AG04450 (cell line): Measurements from ENCODE around the gene ZNF740. TPM values are rescaled to one million over a fixed set of nuclear protein-coding genes. Genes with fewer than 3 reads are reported as not detected.
A peak's percentile ranks its signal among the peaks of the same experiment; 100 is the strongest.

Experiments
- CTCF ChIA-PET: fragments of 300-600, 350-600 bp; formaldehyde crosslinking; extraction: SDS; loops from one replicate; lab custom pipeline; 2022; ENCODE audit warnings: antibody characterized with exemption, inconsistent platforms; lab: Charles Lee
- POLR2A ChIA-PET: fragments of 350-600 bp; formaldehyde crosslinking; extraction: SDS; loops from one replicate; lab custom pipeline; 2021; ENCODE audit warnings: antibody characterized with exemption, inconsistent platforms; lab: Yijun Ruan, JAX
- DNase-seq: peaks from one replicate; pipeline ENCODE4 v3.0.0-alpha.2; 2011; ENCODE audit warnings: low read depth, low spot score
- H3K27ac ChIP-seq: one replicate; pipeline ENCODE4 v1.5.1; 2012; ENCODE audit warnings: low read depth, low read length, control low read depth
- H3K27me3 ChIP-seq: one replicate; pipeline ENCODE4 v1.6.0; 2012; ENCODE audit warnings: low read length; ENCODE audit not compliant: control insufficient read depth, insufficient read depth
- H3K4me3 ChIP-seq: 2 replicates; pipeline ENCODE4 v1.5.1; 2011; ENCODE audit warnings: mild to moderate bottlenecking, low read depth, low read length, control low read depth
- H3K9me3 ChIP-seq: 2 replicates; pipeline ENCODE4 v1.5.1; 2012; ENCODE audit warnings: low read length; ENCODE audit not compliant: control insufficient read depth, insufficient read depth
- polyA plus RNA-seq: library from polyadenylated mRNA; depleted of rRNA; stranded (reverse); fragments of >200 nt; gene quantifications from 2 replicates; pipeline ENCODE4 v1.2.3, GENCODE V29; 2011
- TF ChIP-seq, protein P1 (sequence below): IDR thresholded peaks from 2 replicates; pipeline ENCODE4 v1.5.1; 2011; ENCODE audit warnings: low read depth, low read length, control low read depth, inconsistent platforms

Gene ZNF740
- polyA plus RNA-seq, 1 experiment, result 21.7 TPM

DNA sequence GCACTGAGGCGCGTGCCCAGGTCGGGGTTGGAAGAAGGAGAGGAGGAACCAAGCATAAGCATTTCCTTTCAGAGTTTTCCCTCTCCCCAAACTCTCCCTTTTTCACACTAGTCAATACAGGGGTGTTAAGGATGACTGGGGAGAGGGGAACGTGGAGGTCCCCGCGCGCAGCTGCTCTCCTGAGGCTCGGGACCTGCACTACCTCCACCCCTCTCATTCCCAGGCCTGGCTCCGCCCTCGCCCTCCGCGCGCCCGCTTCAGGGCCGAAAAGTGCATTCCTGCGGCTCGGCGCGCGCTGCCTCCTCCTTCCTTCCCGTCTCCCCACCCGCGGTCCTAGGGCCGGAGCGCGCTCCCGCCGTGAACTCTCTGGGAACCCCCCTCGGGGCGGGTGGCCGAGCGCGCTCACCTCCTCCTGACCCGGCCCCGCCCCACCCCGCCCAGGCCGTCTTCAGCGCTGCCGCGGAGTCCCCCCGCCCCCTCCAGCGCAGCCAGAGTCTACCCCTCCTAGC lies 40.2 kb downstream of the ZNF740 start:
- peak overlapping the region; percentile 80 for H3K4me3 ChIP-seq
- POLR2A ChIA-PET, result interaction anchor here (0.6 to 2.6 kb wide), 8 partner anchors 11 to 214 kb away, joined by 3 to 12 read pairs (median 4); partner anchors contain the start of genes AAAS, MYG1 and PFDN5
- H3K27me3 ChIP-seq, result no peaks in the 10 kb centered on the region
- H3K27ac ChIP-seq, result peak overlapping the region; percentile 95
- peak; percentile 80 for DNase-seq
- H3K9me3 ChIP-seq, result no peaks in the 10 kb centered on the region; the same call in 1 of the 2 replicates
- TF ChIP-seq, protein P1, sequence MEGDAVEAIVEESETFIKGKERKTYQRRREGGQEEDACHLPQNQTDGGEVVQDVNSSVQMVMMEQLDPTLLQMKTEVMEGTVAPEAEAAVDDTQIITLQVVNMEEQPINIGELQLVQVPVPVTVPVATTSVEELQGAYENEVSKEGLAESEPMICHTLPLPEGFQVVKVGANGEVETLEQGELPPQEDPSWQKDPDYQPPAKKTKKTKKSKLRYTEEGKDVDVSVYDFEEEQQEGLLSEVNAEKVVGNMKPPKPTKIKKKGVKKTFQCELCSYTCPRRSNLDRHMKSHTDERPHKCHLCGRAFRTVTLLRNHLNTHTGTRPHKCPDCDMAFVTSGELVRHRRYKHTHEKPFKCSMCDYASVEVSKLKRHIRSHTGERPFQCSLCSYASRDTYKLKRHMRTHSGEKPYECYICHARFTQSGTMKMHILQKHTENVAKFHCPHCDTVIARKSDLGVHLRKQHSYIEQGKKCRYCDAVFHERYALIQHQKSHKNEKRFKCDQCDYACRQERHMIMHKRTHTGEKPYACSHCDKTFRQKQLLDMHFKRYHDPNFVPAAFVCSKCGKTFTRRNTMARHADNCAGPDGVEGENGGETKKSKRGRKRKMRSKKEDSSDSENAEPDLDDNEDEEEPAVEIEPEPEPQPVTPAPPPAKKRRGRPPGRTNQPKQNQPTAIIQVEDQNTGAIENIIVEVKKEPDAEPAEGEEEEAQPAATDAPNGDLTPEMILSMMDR, result no peak
- CTCF ChIA-PET, result interaction anchor here (4.3 kb wide), 1 partner anchor 100 kb away, joined by 23 read pairs; the partner anchor contains the start of gene AAAS

DNA sequence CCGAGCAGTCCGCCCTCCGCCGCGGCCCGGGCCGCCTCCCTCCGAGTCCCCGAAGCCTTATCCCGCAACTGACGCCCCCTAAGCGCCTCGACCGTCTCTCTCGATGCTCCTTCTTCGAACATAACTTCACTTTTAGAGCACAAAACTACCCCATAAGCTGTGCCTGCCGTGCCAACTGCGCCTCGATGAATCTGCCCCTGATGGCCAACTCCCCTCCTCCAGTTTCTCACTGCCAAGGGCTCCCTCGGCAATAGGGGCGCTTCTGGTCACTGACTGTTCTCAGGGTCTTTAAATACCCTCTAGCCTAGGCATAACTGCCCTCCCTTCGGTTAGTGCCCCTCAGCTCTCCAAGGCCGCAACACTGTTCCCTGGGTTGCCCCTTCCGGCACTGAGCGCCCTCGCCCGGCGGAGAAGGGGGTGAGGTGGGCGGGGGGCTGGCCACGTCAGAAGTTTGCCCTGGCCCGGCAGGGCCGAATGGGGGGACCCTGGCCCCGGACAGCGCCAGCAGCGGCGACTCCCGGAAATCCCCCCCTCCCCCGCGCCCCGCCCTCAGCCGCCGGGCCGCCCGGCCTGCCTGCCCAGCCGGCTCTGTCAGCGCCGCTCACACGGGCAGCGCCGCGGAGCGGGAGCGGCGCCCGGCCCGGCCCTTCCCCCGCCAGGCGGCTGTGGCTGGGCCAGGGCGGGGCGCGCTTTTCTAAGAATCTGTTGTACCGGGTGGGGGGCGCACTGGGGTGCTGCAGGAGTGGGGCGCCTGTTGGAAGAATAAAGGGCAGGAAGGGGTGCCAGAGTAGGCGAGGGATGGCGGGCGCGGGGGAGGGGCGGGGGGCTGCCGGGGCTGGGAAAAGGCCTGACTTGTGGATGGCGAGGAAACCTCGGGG lies 40.9 kb downstream of the ZNF740 start:
- DNase-seq, result no peak
- TF ChIP-seq, protein P1, result peak; percentile 15; the same call in 1 of the 2 replicates
- H3K9me3 ChIP-seq, result no peaks in the 10 kb centered on the region; the same call in 1 of the 2 replicates
- H3K27me3 ChIP-seq, result no peaks in the 10 kb centered on the region
- ChIA-PET CTCF (interaction anchor here (0.6 to 4.3 kb wide), 2 partner anchors 11 to 99 kb away, joined by 3 to 23 read pairs; partner anchors contain the start of gene AAAS), POLR2A (interaction anchor here (0.8 to 2.6 kb wide), 4 partner anchors 46 to 123 kb away, joined by 3 to 12 read pairs (median 4); partner anchors contain the start of gene PFDN5)
- H3K4me3 ChIP-seq, result peak overlapping the region; percentile 58
- H3K27ac ChIP-seq, result peak overlapping the region; percentile 95

DNA sequence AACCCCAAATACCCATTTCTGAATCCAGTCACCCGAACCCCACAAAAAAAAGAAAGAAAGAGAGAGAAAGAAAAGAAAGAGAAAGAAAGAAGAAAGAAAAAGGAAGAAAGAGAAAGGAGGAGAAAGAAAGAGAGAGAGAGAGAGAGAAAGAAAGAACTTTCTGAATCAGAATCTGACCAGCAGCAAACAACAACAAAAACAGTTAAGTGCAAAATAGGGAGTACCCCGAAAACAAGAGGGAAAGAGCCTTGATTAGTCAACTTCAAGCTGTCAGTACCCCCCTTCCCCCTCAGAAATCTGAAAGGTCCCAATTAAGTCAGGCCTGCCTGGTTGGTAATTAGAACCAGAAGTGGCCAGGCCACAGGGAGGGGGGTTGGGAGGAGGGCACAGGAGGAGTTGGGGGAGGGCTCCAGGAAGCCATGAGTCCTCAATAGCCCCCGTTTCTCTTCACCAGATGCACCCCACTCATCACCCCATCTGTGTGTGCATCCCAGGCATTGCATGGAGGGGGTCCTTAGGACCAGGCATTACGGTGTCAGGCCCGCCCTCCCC lies 41.7 kb downstream of the ZNF740 start:
- Histone ChIP-seq H3K27ac (peak overlapping the region; percentile 21), H3K9me3 (no peaks in the 10 kb centered on the region; the same call in 1 of the 2 replicates), H3K27me3 (no peaks in the 10 kb centered on the region), H3K4me3 (peak overlapping the region; percentile 34)
- ChIA-PET CTCF (no interaction called here), POLR2A (no interaction called here)
- TF ChIP-seq, protein P1, result no peak
- no peak for DNase-seq

DNA sequence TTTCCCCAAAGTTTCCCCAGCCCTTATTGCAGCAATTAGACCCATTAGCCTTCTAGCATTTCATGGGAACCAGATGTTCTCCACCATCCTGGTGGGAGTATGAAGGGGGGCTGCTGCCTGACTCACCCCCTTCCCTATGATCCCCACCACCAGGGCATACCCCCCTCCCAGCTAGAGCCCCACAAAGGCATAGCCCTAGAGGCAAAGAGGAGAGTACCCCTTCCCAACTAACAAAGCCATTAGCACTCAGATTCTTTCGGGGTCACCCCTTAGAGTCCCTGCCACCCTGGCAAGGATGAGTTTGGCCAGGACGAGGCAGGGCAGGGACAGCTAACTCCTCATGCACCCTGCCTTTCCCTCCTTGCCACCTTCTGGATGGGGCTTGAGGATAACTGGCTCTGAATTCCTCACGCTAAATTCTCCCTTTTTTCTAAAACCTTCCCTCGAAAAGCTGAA lies 42.3 kb downstream of the ZNF740 start:
- ChIA-PET CTCF (interaction anchor here (0.6 to 1.5 kb wide), 3 partner anchors 33 to 176 kb away, joined by 3 to 6 read pairs (median 3); no protein-coding TSS in a partner anchor), POLR2A (no interaction called here)
- peak overlapping the region; percentile 43 for H3K27ac ChIP-seq
- TF ChIP-seq, protein P1, result no peak
- no peaks in the 10 kb centered on the region; the same call in 1 of the 2 replicates for H3K9me3 ChIP-seq
- H3K4me3 ChIP-seq, result no peak overlapping the region
- DNase-seq, result no peak
- H3K27me3 ChIP-seq, result no peaks in the 10 kb centered on the region
